SK-N-SH (cell line): ENCODE results near the gene DUOX2. TPM values are rescaled to one million over a fixed set of nuclear protein-coding genes. Genes with fewer than 3 reads are reported as not detected.

Experiments
- CTCF ChIA-PET: fragments of 300-600, 350-600 bp; formaldehyde crosslinking; extraction: SDS; loops from one replicate; lab custom pipeline; 2021; lab: Yijun Ruan, JAX
- POLR2A ChIA-PET: fragments of 350-600 bp; sonication (Branson Sonifier 250); formaldehyde crosslinking; extraction: SDS; loops from one replicate; lab custom pipeline; 2020; ENCODE audit warnings: antibody characterized with exemption, inconsistent platforms; lab: Yijun Ruan, JAX
- DNase-seq: peaks from one replicate; pipeline ENCODE4 v3.0.0; 2012
- H2AFZ ChIP-seq: fragments of 200-600 bp; sonication (generic); 2 replicates; pipeline ENCODE4 v1.8.1; 2016; ENCODE audit warnings: antibody characterized with exemption, mild to moderate bottlenecking, low read depth
- H3F3A ChIP-seq: fragments of 200-600 bp; sonication (generic); replicated peaks from 2 replicates; pipeline ENCODE3; 2016; ENCODE audit warnings: antibody characterized with exemption, mild to moderate bottlenecking; ENCODE audit not compliant: insufficient read depth
- H3K27ac ChIP-seq, 2 experiments: fragments of 200-500 bp in 1 of 2; fragments of 200-600 bp in 1 of 2; sonication (Bioruptor generic) in 1 of 2; sonication (generic), shearing (Covaris generic) in 1 of 2; 2 replicates each; pipeline versions ENCODE4 v1.5.1 to v1.6.1; 2014 to 2016; ENCODE audit warnings: low read depth in 2 of 2, inconsistent platforms in 1 of 2, low read length in 1 of 2, mild to moderate bottlenecking in 1 of 2, mixed read lengths in 1 of 2
- H3K27me3 ChIP-seq: fragments of 200-600 bp; sonication (generic), shearing (Covaris generic); 2 replicates; pipeline ENCODE4 v1.6.1; 2016; ENCODE audit warnings: mixed run types; ENCODE audit not compliant: insufficient read depth
- H3K36me3 ChIP-seq, 2 experiments: fragments of 200-500 bp in 1 of 2; fragments of 200-600 bp in 1 of 2; sonication (Bioruptor generic) in 1 of 2; sonication (generic) in 1 of 2; replicated peaks in 1 of 2; 2 replicates each; pipeline versions ENCODE3 to v1.5.1; 2014 to 2016; ENCODE audit warnings: low read length in 1 of 2, mild to moderate bottlenecking in 1 of 2; ENCODE audit not compliant: insufficient read depth in 2 of 2, control insufficient read depth in 1 of 2
- H3K4me1 ChIP-seq, 2 experiments: fragments of 200-500 bp in 1 of 2; fragments of 200-600 bp in 1 of 2; sonication (Bioruptor generic) in 1 of 2; sonication (generic), shearing (Covaris generic) in 1 of 2; 2 replicates each; pipeline versions ENCODE4 v1.5.1 to v1.6.1; 2014 to 2016; ENCODE audit warnings: low read depth in 1 of 2, low read length in 1 of 2, mixed run types in 1 of 2; ENCODE audit not compliant: insufficient read depth in 2 of 2, control insufficient read depth in 1 of 2
- H3K4me2 ChIP-seq: fragments of 200-600 bp; sonication (generic), shearing (Covaris generic); 2 replicates; pipeline ENCODE4 v1.6.1; 2017; ENCODE audit warnings: mixed run types
- H3K4me3 ChIP-seq, 2 experiments: fragments of 200-500 bp in 1 of 2; fragments of 200-600 bp in 1 of 2; sonication (Bioruptor generic) in 1 of 2; sonication (generic), shearing (Covaris generic) in 1 of 2; 2 replicates each; pipeline versions ENCODE4 v1.5.1 to v1.8.1; 2014 to 2016; ENCODE audit warnings: low read depth in 2 of 2, inconsistent platforms in 1 of 2, low read length in 1 of 2, mild to moderate bottlenecking in 1 of 2, mixed read lengths in 1 of 2, moderate library complexity in 1 of 2
- H3K79me2 ChIP-seq: fragments of 200-600 bp; sonication (generic); 2 replicates; pipeline ENCODE4 v1.8.1; 2017; ENCODE audit warnings: mild to moderate bottlenecking; ENCODE audit not compliant: insufficient read depth
- H3K9ac ChIP-seq: fragments of 200-600 bp; sonication (generic); 2 replicates; pipeline ENCODE4 v1.6.1; 2017; ENCODE audit warnings: mixed run types
- H3K9me2 ChIP-seq: fragments of 200-600 bp; sonication (generic); 2 replicates; pipeline ENCODE4 v1.6.1; 2017; ENCODE audit warnings: mixed run types
- H3K9me3 ChIP-seq: fragments of 200-600 bp; sonication (generic); 2 replicates; pipeline ENCODE4 v1.6.1; 2017; ENCODE audit warnings: mixed run types, mild to moderate bottlenecking, moderate library complexity
- H4K20me1 ChIP-seq: fragments of 200-600 bp; sonication (generic); 2 replicates; pipeline ENCODE4 v1.6.1; 2017; ENCODE audit warnings: mild to moderate bottlenecking, mixed run types; ENCODE audit not compliant: insufficient read depth
- CHD2 ChIP-seq: fragments of 150-350 bp; IDR thresholded peaks from 2 replicates; pipeline ENCODE4 v1.6.1; 2018; ENCODE audit warnings: low read length; ENCODE audit not compliant: partially characterized antibody
- CTCF ChIP-seq: fragments of 200-600 bp; sonication (generic); IDR thresholded peaks from 2 replicates; pipeline ENCODE4 v1.6.1; 2017; ENCODE audit warnings: antibody characterized with exemption, mild to moderate bottlenecking, moderate library complexity
- EP300 ChIP-seq, 2 experiments: IDR thresholded peaks; 2 replicates each; pipeline versions ENCODE4 v1.4.0 to v1.6.1; 2012; ENCODE audit warnings: borderline replicate concordance in 1 of 2, low read depth in 1 of 2, low read length in 1 of 2
- FOSL2 ChIP-seq: IDR thresholded peaks from 2 replicates; pipeline ENCODE4 v1.4.0; 2012; ENCODE audit warnings: low read depth, mild to moderate bottlenecking, moderate library complexity, borderline replicate concordance
- FOXJ3 ChIP-seq: sonication (generic); formaldehyde crosslinking; IDR thresholded peaks from 2 replicates; pipeline ENCODE4 v1.5.1; 2020; ENCODE audit warnings: mild to moderate bottlenecking, missing genetic modification reagents
- FOXM1 ChIP-seq: IDR thresholded peaks from 2 replicates; pipeline ENCODE4 v1.4.0; 2012; ENCODE audit warnings: low read depth, mild to moderate bottlenecking
- IRF3 ChIP-seq: fragments of 150-350 bp; IDR thresholded peaks from 2 replicates; pipeline ENCODE4 v1.6.1; 2016; ENCODE audit warnings: mild to moderate bottlenecking, low read depth, low read length
- JUND ChIP-seq: IDR thresholded peaks from 2 replicates; pipeline ENCODE4 v1.4.0; 2012
- MAX ChIP-seq: IDR thresholded peaks from 2 replicates; pipeline ENCODE4 v1.4.0; 2012; ENCODE audit warnings: low read depth
- NRF1 ChIP-seq: IDR thresholded peaks from 2 replicates; pipeline ENCODE4 v1.6.1; 2012; ENCODE audit warnings: low read depth, mild to moderate bottlenecking, low read length
- POLR2AphosphoS5 ChIP-seq: IDR thresholded peaks from 2 replicates; pipeline ENCODE4 v1.6.1; 2012; ENCODE audit warnings: low read depth, low read length
- RAD21 ChIP-seq: IDR thresholded peaks from 2 replicates; pipeline ENCODE4 v1.6.1; 2012; ENCODE audit warnings: mild to moderate bottlenecking, low read length
- REST ChIP-seq: IDR thresholded peaks from 2 replicates; pipeline ENCODE4 v1.6.1; 2012; ENCODE audit warnings: mild to moderate bottlenecking, low read depth, low read length, moderate library complexity
- RFX5 ChIP-seq: IDR thresholded peaks from 2 replicates; pipeline ENCODE4 v1.6.1; 2012; ENCODE audit warnings: mild to moderate bottlenecking, improper control_type of control experiment, low read length
- RXRA ChIP-seq: IDR thresholded peaks from 2 replicates; pipeline ENCODE4 v1.4.0; 2012; ENCODE audit warnings: low read depth, mild to moderate bottlenecking, borderline replicate concordance
- SIN3A ChIP-seq: IDR thresholded peaks from 2 replicates; pipeline ENCODE4 v1.6.1; 2012; ENCODE audit warnings: low read depth, mild to moderate bottlenecking, low read length, moderate library complexity, borderline replicate concordance
- TAF1 ChIP-seq: IDR thresholded peaks from 2 replicates; pipeline ENCODE4 v1.6.1; 2012; ENCODE audit warnings: low read depth, mild to moderate bottlenecking, low read length, moderate library complexity, borderline replicate concordance
- TCF12 ChIP-seq: IDR thresholded peaks from 2 replicates; pipeline ENCODE4 v1.4.0; 2012
- YY1 ChIP-seq: IDR thresholded peaks from 2 replicates; pipeline ENCODE4 v1.4.0; 2012; ENCODE audit warnings: low read depth, mild to moderate bottlenecking
- ZBTB33 ChIP-seq: IDR thresholded peaks from 2 replicates; pipeline ENCODE4 v1.4.0; 2012; ENCODE audit warnings: low read depth, borderline replicate concordance
- WGBS: methylation state at CpG from one replicate; pipeline ENCODE4 v1.1.6; 2017; ENCODE audit warnings: low lambda C conversion rate; 5-methylcytosine and 5-hydroxymethylcytosine counted together
- polyA plus RNA-seq, 3 experiments: library from polyadenylated mRNA; depleted of rRNA; stranded (reverse); fragments of >200 nt; gene quantifications; 2 replicates each; pipeline ENCODE4 v1.2.3, GENCODE V29; 2012

DUOX2 gene
- polyA plus RNA-seq, 1 of the 3 experiments (the other 2 are of a cell fraction): not detected

- no peak for TF ChIP-seq FOSL2
- no peak for TF ChIP-seq RAD21
- no peak for TF ChIP-seq JUND
- TF ChIP-seq TAF1: no peak
- TF ChIP-seq POLR2AphosphoS5: no peak
- TF ChIP-seq TCF12: no peak
- TF ChIP-seq FOXM1: no peak
- Histone ChIP-seq H3K4me1 (peaks cover 0 to 8% of the 10 kb centered on the region in 2 experiments; a peak in 1 of 4 replicates), H3K9ac (no peak overlapping the region), H3K27ac (no peak overlapping the region), H3K36me3 (no peaks in the 10 kb centered on the region), H2AFZ (no peak overlapping the region), H3K4me3 (no peak overlapping the region), H3K4me2 (no peak overlapping the region), H3F3A (no peaks in the 10 kb centered on the region), H3K9me2 (no peaks in the 10 kb centered on the region), H3K27me3 (no peaks in the 10 kb centered on the region), H3K79me2 (no peaks in the 10 kb centered on the region), H3K9me3 (no peaks in the 10 kb centered on the region), H4K20me1 (no peaks in the 10 kb centered on the region)
- CTCF ChIA-PET: interaction anchor here (1.4 to 8.4 kb wide), 2 partner anchors 11 to 34 kb away, joined by 4 to 46 read pairs; no protein-coding TSS in a partner anchor
- DNase-seq: no peak
- POLR2A ChIA-PET: no interaction called here
- 66% methylated on average over 3 of the region's 3 CpGs for WGBS
Measured at GRCh38 chr15:45084163-45084562, 29.8 kb downstream of the DUOX2 start.

- DNase-seq: no peak
- H3K4me2 ChIP-seq: no peak overlapping the region
- no peak overlapping the region for H3K4me3 ChIP-seq
- no peaks in the 10 kb centered on the region for H3K9me2 ChIP-seq
- peaks cover 0 to 8% of the 10 kb centered on the region in 2 experiments; a peak in 1 of 4 replicates for H3K4me1 ChIP-seq
- H3K27ac ChIP-seq: no peak overlapping the region
- ChIA-PET POLR2A (no interaction called here), CTCF (interaction anchor here (8.4 kb wide), 1 partner anchor 35 kb away, joined by 46 read pairs; no protein-coding TSS in a partner anchor)
- no peaks in the 10 kb centered on the region for H3K27me3 ChIP-seq
- no peak overlapping the region for H2AFZ ChIP-seq
- no peaks in the 10 kb centered on the region for H3K79me2 ChIP-seq
- no peaks in the 10 kb centered on the region for H3K36me3 ChIP-seq
- H3K9ac ChIP-seq: no peak overlapping the region
- H3F3A ChIP-seq: no peaks in the 10 kb centered on the region
- no peaks in the 10 kb centered on the region for H4K20me1 ChIP-seq
- no peaks in the 10 kb centered on the region for H3K9me3 ChIP-seq
- TF ChIP-seq RAD21: no peak
- TF ChIP-seq TAF1: no peak
- TF ChIP-seq SIN3A: no peak
- TF ChIP-seq ZBTB33: no peak
- TF ChIP-seq REST: no peak
- TF ChIP-seq FOSL2: no peak
- no peak for TF ChIP-seq EP300 (IDR thresholded peaks at IDR 0.05; ENCODE audit: borderline replicate concordance in 1 of 2, low read depth in 1 of 2, low read length in 1 of 2)
- TF ChIP-seq JUND: no peak
- TF ChIP-seq IRF3: no peak
- no peak for TF ChIP-seq MAX
- no peak for TF ChIP-seq RFX5
- TF ChIP-seq TCF12: no peak
- no peak for TF ChIP-seq CHD2
- no peak for TF ChIP-seq YY1
- no peak for TF ChIP-seq NRF1
- TF ChIP-seq FOXJ3: no peak
- no peak for TF ChIP-seq RXRA
- TF ChIP-seq CTCF: no peak
Measured at GRCh38 chr15:45083223-45083622, 30.7 kb downstream of the DUOX2 start.
